BJ (cell line): ENCODE results near the gene ZNF236. TPM values are rescaled to one million over a fixed set of nuclear protein-coding genes. Genes with fewer than 3 reads are reported as not detected.

Source experiments
- CTCF ChIA-PET: fragments of 350-600 bp; formaldehyde crosslinking; extraction: SDS; loops from one replicate; lab custom pipeline; 2021; ENCODE audit warnings: antibody characterized with exemption, inconsistent platforms; lab: Yijun Ruan, JAX
- POLR2A ChIA-PET: fragments of 300-600 bp; sonication (Branson Sonifier 250); formaldehyde crosslinking; extraction: SDS; loops from one replicate; lab custom pipeline; 2021; ENCODE audit warnings: antibody characterized with exemption; lab: Charles Lee
- DNase-seq: peaks from one replicate; pipeline ENCODE4 v3.0.0-alpha.2; 2011; ENCODE audit warnings: low read depth
- H3K27me3 ChIP-seq: 2 replicates; pipeline ENCODE4 v1.6.0; 2011; ENCODE audit warnings: low read length; ENCODE audit not compliant: control insufficient read depth, insufficient read depth
- H3K36me3 ChIP-seq: 2 replicates; pipeline ENCODE4 v1.5.1; 2011; ENCODE audit warnings: low read length; ENCODE audit not compliant: control insufficient read depth, insufficient read depth
- H3K4me3 ChIP-seq: 2 replicates; pipeline ENCODE4 v1.5.1; 2011; ENCODE audit warnings: low read depth, mild to moderate bottlenecking, control low read depth, low read length
- polyA plus RNA-seq: library from polyadenylated mRNA; depleted of rRNA; stranded (reverse); fragments of >200 nt; gene quantifications from 2 replicates; pipeline ENCODE4 v1.2.3, GENCODE V29; 2011
- TF ChIP-seq, protein P1 (sequence below): IDR thresholded peaks from 2 replicates; pipeline ENCODE4 v1.5.1; 2011; ENCODE audit warnings: low read depth, mild to moderate bottlenecking, control low read depth, inconsistent platforms, low read length, moderate library complexity; ENCODE audit not compliant: insufficient read depth

ZNF236 gene
- polyA plus RNA-seq, 1 experiment = 5.1 TPM

DNA sequence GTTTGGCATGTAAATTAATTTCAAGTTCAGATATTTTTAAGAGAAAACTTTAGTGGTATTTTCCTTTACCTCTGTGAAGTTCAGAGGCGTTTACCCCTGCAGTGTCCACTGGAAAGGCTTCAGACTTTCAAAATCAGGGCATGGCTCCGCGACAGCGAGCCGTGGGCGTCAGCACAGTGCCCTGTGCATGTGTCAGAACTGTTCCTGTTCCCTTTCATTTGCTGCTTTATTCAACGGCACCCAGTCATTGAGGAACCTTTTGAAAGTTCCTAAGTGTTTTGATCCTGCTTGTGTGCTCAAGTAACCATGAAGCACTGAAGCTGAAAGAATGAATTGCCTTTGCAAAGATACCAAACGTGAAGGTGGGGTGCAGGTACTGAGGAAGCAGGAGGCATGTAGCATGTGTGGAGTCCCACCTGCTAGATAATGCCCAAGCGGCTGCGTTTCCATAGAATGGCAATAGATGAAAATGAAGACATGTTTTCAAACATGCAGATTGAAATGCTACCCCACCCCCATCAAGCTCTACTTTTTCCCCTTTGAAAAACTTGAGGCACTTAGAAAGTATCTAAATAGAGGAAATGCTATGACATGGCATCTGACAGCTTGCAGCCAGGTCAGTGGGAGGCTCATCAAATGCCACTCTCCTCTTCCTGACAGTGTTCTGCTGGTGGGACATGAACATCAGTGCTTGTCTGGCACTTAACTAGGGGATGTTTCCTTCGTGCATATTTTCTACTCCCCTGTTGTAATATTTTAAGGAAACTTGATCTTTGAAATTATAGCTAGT is 148.6 kb downstream of the ZNF236 start:
- POLR2A ChIA-PET = no interaction called here
- CTCF ChIA-PET = interaction anchor here (0.8 to 2.0 kb wide), 5 partner anchors 10 to 168 kb away, joined by 3 to 16 read pairs (median 4); no protein-coding TSS in a partner anchor
- H3K4me3 ChIP-seq = no peak overlapping the region
- TF ChIP-seq, protein P1, sequence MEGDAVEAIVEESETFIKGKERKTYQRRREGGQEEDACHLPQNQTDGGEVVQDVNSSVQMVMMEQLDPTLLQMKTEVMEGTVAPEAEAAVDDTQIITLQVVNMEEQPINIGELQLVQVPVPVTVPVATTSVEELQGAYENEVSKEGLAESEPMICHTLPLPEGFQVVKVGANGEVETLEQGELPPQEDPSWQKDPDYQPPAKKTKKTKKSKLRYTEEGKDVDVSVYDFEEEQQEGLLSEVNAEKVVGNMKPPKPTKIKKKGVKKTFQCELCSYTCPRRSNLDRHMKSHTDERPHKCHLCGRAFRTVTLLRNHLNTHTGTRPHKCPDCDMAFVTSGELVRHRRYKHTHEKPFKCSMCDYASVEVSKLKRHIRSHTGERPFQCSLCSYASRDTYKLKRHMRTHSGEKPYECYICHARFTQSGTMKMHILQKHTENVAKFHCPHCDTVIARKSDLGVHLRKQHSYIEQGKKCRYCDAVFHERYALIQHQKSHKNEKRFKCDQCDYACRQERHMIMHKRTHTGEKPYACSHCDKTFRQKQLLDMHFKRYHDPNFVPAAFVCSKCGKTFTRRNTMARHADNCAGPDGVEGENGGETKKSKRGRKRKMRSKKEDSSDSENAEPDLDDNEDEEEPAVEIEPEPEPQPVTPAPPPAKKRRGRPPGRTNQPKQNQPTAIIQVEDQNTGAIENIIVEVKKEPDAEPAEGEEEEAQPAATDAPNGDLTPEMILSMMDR = no peak
- DNase-seq = no peak
- H3K36me3 ChIP-seq = peaks cover 2% of the 10 kb centered on the region
- H3K27me3 ChIP-seq = no peaks in the 10 kb centered on the region

DNA sequence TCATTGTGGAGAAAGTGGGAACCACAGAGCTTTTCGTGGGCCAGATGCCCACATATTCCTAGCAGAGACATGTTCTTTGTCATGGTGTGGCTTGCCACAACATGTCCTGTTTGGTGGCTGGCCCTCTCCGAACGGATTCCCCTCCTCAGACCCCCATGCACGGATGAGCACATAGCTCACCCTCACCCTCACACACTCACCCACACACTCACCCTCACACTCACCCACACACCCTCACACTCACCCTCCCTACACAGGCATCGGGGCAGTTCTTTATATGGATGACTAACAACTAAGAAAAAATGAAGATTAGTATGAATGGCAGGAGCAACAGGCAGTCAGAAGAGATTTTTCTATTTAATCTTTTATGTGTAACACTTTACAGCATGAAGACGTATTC is 149.9 kb downstream of the ZNF236 start:
- no peak for DNase-seq
- ChIA-PET CTCF (interaction anchor here (1.2 to 2.0 kb wide), 2 partner anchors 11 to 31 kb away, joined by 3 to 16 read pairs; no protein-coding TSS in a partner anchor), POLR2A (no interaction called here)
- Histone ChIP-seq H3K36me3 (peaks cover 2% of the 10 kb centered on the region), H3K4me3 (no peak overlapping the region), H3K27me3 (no peaks in the 10 kb centered on the region)
- TF ChIP-seq, protein P1 = no peak

DNA sequence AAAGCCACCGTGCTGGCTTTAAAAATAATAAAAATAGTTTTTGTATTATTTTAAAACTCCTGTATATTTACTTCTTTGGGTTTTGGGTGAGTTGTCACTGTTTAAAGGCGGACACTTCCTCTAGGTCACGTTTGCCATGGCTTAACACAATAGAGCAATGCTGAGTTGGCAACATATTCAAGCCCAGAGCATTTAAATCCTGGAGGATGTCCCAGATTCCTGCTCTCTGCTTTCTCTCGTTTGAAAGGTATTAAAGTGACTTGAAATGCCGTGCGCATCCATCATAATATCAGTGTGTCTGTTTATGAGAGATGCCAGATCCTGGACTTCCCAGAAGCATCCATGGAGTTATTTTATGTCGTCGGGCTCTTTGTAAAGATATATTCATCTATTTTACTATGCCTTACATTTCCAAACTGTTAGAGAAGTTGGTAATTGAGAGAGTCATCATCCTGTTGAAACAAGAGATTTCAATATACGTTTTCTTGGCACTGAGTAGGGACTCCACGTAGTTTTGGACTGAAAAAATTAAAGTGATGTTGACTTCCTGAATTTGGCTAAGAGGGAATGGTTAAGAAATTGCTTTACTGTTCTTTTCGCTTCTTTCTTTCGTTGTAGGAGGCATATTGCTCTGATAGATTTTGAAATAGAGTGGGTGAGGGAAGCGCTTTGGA is 150.6 kb downstream of the ZNF236 start:
- Histone ChIP-seq H3K4me3 (no peak overlapping the region), H3K27me3 (no peaks in the 10 kb centered on the region), H3K36me3 (peaks cover 2% of the 10 kb centered on the region)
- CTCF ChIA-PET = interaction anchor here (1.5 kb wide), 1 partner anchor 10 kb away, joined by 7 read pairs; no protein-coding TSS in a partner anchor
- no peak for DNase-seq
- TF ChIP-seq, protein P1 = no peak
- POLR2A ChIA-PET = no interaction called here

DNA sequence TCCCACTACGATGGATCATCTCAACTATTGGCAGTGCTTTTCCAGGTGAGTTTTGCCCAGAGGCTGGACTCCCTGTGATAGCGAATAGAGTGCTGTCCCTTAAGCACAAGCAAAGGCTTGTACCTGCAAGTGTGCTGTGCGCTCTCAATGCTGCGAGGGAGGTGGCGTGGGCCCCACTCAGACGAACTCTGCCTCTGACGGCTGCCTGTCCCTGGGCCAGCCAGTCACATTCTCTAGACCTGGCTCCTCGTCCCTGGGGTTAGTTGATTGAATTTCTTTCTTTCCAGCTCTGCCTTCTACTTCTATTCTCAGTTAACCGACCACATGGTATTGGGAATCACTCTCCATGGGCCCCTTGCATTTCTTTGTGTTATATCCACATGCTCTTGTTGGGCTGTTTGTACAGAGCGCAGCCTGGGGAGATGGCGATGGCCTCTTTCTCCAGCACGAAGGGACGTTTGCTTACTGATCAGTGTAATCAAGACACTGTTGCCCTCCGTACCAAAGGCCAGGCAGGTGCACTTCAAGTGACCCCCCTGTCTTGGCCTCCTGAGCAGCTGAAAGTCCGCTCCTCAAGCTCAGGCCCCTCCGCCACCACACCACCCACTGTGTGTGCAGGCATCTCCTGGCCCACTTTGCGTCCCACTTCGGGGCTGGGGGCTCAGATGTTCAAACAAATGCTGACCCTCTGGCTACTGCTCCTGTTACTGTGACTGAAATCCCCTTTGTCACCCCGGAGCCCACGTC is 151.3 kb downstream of the ZNF236 start:
- Histone ChIP-seq H3K27me3 (no peaks in the 10 kb centered on the region), H3K4me3 (no peak overlapping the region), H3K36me3 (peaks cover 2% of the 10 kb centered on the region)
- no peak for DNase-seq
- ChIA-PET CTCF (interaction anchor here (1.5 to 5.4 kb wide), 2 partner anchors 10 to 171 kb away, joined by 7 to 36 read pairs; no protein-coding TSS in a partner anchor), POLR2A (no interaction called here)
- TF ChIP-seq, protein P1 = no peak

DNA sequence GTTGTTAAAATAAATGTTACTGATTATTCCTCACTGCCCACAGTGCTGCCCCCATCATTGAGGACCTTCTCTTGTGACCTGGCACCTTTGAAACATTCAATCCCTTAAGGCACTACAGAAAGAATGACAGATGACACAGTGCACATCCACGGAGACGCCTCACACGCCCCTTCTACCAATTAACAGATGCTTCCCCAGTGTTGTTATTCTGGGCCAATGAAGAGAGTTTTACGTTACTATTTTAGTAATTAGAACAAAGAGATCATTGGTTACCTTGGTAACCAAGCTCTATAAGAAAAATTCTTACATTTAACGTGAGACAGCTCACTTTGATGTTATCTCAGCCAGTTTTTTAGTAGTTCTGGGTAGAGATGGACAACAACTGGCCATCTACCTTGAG is 152.0 kb downstream of the ZNF236 start:
- Histone ChIP-seq H3K27me3 (no peaks in the 10 kb centered on the region), H3K4me3 (no peak overlapping the region), H3K36me3 (peaks cover 2% of the 10 kb centered on the region)
- POLR2A ChIA-PET = no interaction called here
- CTCF ChIA-PET = interaction anchor here (1.5 to 5.4 kb wide), 2 partner anchors 9 to 172 kb away, joined by 7 to 36 read pairs; no protein-coding TSS in a partner anchor
- TF ChIP-seq, protein P1 = no peak
- DNase-seq = no peak
